DMS 273 (cell line): ENCODE results near the gene PICK1.
A peak's percentile ranks its signal among the peaks of the same experiment; 100 is the strongest.
"Not testable (repeated sequence)": the region's sequence is repeated elsewhere in the genome, so short reads cannot be mapped to it uniquely, and the experiment has no call there.

Experiments used
- DNase-seq: peaks from one replicate; lab custom pipeline; 2025; ENCODE audit not compliant: unreplicated experiment; lab: John Stamatoyannopoulos, UW

The PICK1 gene

DNA sequence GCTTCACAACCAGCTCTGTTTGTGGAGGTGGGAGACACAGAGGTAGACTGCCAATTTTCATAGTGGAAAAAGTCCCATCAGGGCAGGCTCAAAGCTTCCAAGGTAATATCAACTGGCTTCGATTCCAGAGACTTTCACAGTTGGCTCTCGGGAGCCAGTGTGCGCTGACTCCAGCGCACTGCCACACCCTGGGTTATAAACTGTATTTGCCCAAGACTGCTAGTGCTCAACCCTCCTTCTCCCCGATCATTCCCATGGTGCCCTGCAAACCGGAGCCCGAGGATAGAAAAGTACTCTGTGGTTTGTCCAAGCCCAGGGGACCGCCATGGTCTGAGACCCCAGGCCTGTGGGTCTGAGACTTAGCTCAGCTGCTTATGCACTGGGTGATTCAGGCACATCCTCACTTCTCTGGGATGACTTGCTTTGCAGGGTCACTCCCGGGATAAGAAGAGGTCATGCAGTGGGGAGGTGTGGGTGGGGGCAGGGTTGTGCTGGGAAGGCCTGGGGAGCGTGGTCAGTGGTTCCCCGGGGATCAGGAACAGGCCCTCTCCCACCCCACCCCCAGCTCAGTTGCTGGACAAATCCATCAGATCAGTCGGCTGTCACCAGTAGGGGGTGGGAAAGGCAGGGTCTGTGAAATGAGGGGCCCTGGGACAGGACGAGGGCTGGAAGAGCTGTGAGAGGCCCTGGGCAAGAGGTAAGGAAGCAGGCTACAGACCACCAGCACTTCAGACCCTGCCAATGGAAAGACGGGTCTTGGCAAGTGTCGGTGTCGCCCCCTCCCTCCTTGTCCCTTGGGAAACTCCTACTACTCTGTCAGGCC, 26.7 kb upstream of the PICK1 start:
- DNase-seq: no peak

GRCh38 chr22:38031491-38031890, 25.7 kb upstream of the PICK1 start:
- DNase-seq: no peak

- DNase-seq: peak; percentile 74
These were observed 24.3 kb upstream of the PICK1 start for GRCh38 chr22:38032681-38033521.

DNA sequence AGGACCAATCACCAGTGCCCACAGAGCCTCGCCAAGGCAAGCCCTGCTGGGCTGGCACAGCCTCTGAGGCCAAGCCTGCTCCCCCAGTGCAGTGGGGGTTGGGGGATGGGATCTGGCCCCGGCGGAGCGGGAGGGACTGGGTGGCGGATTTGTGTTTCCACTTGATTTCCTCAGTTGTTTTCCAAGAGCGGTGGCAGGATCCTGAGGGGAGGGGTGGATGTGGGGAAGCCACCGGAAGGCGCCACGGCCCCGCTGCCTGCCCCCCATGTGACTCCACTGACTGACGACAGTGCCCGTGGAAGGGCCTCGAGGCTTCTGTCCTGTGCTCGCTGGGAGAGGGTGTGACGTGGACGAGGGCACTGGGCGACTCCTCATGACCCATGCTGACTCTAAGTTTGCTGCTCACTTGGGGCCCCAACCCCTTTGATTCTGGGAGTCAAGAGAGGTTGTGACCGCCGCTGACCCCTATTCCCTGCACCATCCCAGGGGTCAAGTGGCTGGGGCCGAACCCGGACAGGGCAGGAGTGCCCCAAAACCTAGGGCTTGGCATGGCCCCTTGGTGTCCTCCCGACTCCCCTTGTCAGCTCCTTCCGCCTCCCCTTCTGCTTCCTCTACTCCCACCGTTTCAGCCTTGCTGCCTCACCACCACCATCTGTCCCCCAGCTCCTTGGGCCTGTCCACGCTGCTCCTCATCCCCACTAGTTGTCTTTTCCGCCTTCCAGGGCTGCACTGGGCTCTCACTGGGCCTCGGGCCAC, 23.5 kb upstream of the PICK1 start:
- DNase-seq: peak; percentile 93

- peak; percentile 64 for DNase-seq
These were observed 22.8 kb upstream of the PICK1 start for GRCh38 chr22:38034278-38034882.

GRCh38 chr22:38034884-38035529, 22.2 kb upstream of the PICK1 start:
- DNase-seq: no peak

- no peak for DNase-seq
These were observed 21.7 kb upstream of the PICK1 start for GRCh38 chr22:38035530-38035885.

- DNase-seq: no peak
These were observed 20.7 kb upstream of the PICK1 start for GRCh38 chr22:38036392-38037062.

DNA sequence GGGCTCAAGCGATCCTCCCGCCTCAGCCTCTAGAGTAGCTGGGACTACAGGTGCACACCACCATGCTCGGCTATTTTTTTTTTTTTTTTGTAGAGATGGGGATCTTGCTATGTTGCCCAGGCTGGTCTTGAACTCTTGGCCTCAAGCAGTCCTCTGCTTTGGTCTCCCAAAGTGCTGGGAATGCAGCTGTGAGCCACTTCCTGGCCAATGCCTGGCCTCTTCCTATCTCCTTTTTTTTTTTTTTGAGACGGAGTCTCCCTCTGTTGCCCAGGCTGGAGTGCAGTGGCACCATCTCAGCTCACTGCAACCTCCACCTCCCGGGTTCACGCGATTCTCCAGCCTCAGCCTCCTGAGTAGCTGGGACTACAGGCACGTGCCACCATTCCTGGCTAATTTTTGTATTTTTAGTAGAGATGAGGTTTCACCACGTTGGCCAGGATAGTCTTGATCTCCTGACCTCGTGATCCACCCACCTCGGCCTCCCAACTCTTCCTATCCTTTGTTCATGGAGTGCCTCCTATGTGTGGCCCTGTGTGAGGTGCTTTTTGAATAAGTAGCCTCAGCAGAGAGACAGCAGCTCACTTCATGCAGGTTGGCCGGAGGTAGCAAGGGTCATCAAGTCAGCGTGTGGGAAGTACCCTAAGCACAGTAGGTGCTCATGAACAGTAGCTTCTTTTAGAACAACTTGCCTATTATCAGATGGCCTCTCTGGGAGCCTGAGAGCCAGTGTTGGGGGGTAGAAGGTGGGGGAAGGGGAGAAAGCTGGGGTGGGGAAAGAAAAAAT, 19.6 kb upstream of the PICK1 start:
- DNase-seq: not testable (repeated sequence)

GRCh38 chr22:38038426-38038825, 18.8 kb upstream of the PICK1 start:
- DNase-seq: no peak

- DNase-seq: no peak
These were observed 18.1 kb upstream of the PICK1 start for GRCh38 chr22:38038890-38039812.

- no peak for DNase-seq
These were observed 16.0 kb upstream of the PICK1 start for GRCh38 chr22:38040953-38041759.

GRCh38 chr22:38041760-38042487, 15.3 kb upstream of the PICK1 start:
- DNase-seq: no peak

DNA sequence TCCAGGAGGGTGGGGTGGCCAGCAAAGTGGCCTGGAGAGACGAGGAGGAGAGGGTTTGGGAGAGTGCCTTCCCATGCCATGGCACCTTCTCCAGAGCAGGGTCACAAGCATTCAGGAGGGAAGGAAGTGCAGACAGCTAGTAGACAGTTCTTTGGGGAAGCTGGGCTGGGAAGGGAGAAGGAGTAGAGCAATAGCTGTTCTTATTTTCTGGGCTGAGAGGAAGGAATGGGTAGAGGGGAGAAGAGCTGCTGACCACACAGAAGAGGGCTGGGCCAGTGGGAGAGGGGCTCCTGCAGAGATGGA, 14.8 kb upstream of the PICK1 start:
- no peak for DNase-seq

DNA sequence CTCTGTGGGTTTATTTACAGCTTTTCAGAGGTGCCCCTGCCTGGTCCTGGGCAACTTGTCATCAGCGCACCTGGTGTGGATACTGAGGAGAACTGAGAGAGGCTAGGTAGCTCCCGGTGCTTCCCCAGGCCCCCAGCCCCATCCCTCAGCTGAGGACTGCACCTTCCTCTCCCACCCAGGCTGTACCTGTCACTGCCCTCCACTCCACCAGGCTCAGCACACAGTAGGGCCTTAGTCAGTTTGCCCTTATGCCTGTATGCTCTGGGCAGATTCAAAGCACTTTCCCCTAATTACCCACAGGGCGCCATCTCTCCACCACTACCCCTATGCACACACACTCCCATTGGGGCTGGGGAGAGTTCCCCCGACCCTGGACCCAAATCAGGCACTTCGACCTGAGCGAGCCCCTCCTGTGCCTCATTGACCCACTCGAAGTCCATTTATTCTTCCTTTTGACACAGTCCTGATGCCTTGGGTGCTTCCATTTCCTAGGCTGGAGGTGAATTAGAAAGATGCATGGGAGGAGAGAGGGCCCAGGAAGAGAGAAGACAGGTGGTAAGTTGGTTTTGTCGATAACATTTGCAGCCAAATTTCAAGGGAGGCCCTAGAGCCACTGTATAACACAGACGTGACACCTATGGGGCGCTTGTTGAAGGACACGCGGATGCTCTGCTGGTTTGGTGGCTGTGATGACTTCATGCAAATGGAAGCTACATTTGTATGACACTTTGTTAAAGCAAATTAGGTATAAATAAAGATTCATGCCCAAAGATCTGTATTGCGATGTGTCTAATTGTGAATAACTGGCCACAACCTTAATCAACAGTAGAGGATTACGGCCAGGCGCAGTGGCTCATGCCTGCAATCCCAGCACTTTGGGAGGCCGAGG, 13.8 kb upstream of the PICK1 start:
- DNase-seq: no peak
